Aorta (tissue), 5 donors: ENCODE measurements around the gene MFRP. TPM values are rescaled to one million over a fixed set of nuclear protein-coding genes. Genes with fewer than 3 reads are reported as not detected.

Experiments
- ATAC-seq: fragments of 200-7000 bp; cut with Tn5 transposase; one replicate; pipeline ENCODE4 v1.9.1; 2022; ENCODE audit warnings: moderate library complexity; ENCODE audit not compliant: low FRiP score
- DNase-seq, 2 donors: peaks; one replicate each; pipeline ENCODE4 v3.0.0-alpha.2; 2020
- H3K27ac ChIP-seq, 2 donors: one replicate each; pipeline ENCODE4 v1.5.1; 2013; ENCODE audit warnings: low read length in 2 of 2, mild to moderate bottlenecking in 2 of 2, moderate library complexity in 2 of 2, control low read depth in 1 of 2, inconsistent platforms in 1 of 2, low read depth in 1 of 2
- H3K27me3 ChIP-seq, 2 donors: one replicate each; pipeline ENCODE4 v1.6.1; 2013; ENCODE audit warnings: control low read depth in 1 of 2, low read length in 1 of 2, mild to moderate bottlenecking in 1 of 2, moderate library complexity in 1 of 2; ENCODE audit not compliant: insufficient read depth in 2 of 2, control insufficient read depth in 1 of 2
- H3K36me3 ChIP-seq, 2 donors: one replicate each; pipeline ENCODE4 v1.6.1; 2013; ENCODE audit warnings: control low read depth in 1 of 2, low read length in 1 of 2, mild to moderate bottlenecking in 1 of 2; ENCODE audit not compliant: insufficient read depth in 2 of 2, control insufficient read depth in 1 of 2
- H3K4me1 ChIP-seq, 2 donors: one replicate each; pipeline ENCODE4 v1.6.1; 2013; ENCODE audit warnings: low read length in 2 of 2, control low read depth in 1 of 2, mild to moderate bottlenecking in 1 of 2, moderate library complexity in 1 of 2; ENCODE audit not compliant: insufficient read depth in 2 of 2, control insufficient read depth in 1 of 2
- H3K4me3 ChIP-seq, 2 donors: one replicate each; pipeline ENCODE4 v1.5.1; 2013; ENCODE audit warnings: low read length in 2 of 2, control low read depth in 1 of 2, mild to moderate bottlenecking in 1 of 2
- H3K9me3 ChIP-seq: one replicate; pipeline ENCODE4 v1.6.1; 2013; ENCODE audit warnings: mild to moderate bottlenecking, low read length; ENCODE audit not compliant: control insufficient read depth
- WGBS, 2 donors: extraction: QIAGEN DNeasy Blood & Tissue Kit; methylation state at CpG; one replicate each; pipeline ENCODE4 v1.1.7; 2013; 5-methylcytosine and 5-hydroxymethylcytosine counted together
- intact Hi-C, 2 donors: fragments of 100-400 bp; cut with DNase I; formaldehyde crosslinking; loops; one replicate each; pipeline versions ENCODE4 v1.14.2 to v1.15.0; 2022
- polyA plus RNA-seq, 2 donors: library from polyadenylated mRNA; stranded (reverse); fragments of 200-250 nt; gene quantifications; one replicate each; pipeline ENCODE4 v1.2.3, GENCODE V29; 2013
- total RNA-seq, 2 donors: library from RNA; stranded (reverse); fragmentation: NEBNext Ultra II Directional; extraction: Animal tissue kit (Norgen Biotek cat#: 25700); gene quantifications; one replicate each; pipeline ENCODE4 v1.2.1, GENCODE V29; 2021
- donor health status: healthy with polysubstance abuse.
- donor health status: Bipolar disorder and iron deficiency.
- donor health status: DM: no; HTN: no; CAD: no.
- donor health status: DM: no; HTN: no; CAD: no.
- donor health status: DM: yes; HTN: yes; CAD: no.

The MFRP gene
- total and polyA plus RNA-seq, 4 donors = not detected

GRCh38 chr11:119369132-119369925 is 22.8 kb upstream of the MFRP start:
- H3K9me3 ChIP-seq = no peaks in the 10 kb centered on the region
- 84% methylated on average over 13 of the region's 13 CpGs for WGBS, 2 donors
- intact Hi-C loops = no loop called here

GRCh38 chr11:119368121-119369034 is 21.9 kb upstream of the MFRP start:
- no peaks in the 10 kb centered on the region for H3K27me3 ChIP-seq
- no peak overlapping the region for H3K4me3 ChIP-seq
- WGBS, 2 donors = 71 to 73% methylated on average over 17 of the region's 17 CpGs
- no peak for ATAC-seq
- H3K27ac ChIP-seq = no peak overlapping the region
- intact Hi-C loops = no loop called here
- no peaks in the 10 kb centered on the region for H3K36me3 ChIP-seq
- peak in 1 of 2 donors; percentile 73 for DNase-seq
- peaks cover 0 to 2% of the 10 kb centered on the region in 2 donors for H3K4me1 ChIP-seq
- no peaks in the 10 kb centered on the region for H3K9me3 ChIP-seq

More at GRCh38 chr11:119369132-119369925, 22.8 kb upstream of the MFRP start:
- ATAC-seq (no peak), DNase-seq (no peak)
- H3K27me3 ChIP-seq = no peaks in the 10 kb centered on the region
- H3K36me3 ChIP-seq = no peaks in the 10 kb centered on the region
- H3K4me1 ChIP-seq = peaks cover 0 to 2% of the 10 kb centered on the region in 2 donors
- H3K27ac ChIP-seq = no peak overlapping the region
- no peak overlapping the region for H3K4me3 ChIP-seq

DNA sequence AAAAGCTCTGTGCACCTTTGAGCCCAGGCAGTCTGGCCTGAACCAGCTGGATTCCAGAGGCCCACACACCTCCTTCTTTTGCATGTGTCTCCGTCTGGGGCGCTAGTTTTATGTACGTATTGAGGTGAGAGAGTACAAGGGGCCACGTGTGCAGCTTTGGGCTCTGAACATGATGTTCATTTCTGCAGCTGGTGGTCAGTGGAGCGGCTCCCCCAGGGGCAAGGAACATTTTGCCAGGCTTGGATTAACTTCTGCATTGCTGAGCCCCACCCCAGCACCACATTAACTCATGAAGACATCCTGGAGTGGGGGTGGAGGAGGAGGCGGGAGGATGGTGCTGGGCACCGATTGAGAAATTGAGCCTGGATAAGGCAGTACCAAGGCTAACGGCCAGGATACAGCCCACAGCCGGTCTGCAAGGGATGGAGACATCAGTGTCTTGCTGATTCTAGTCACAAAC is 21.2 kb upstream of the MFRP start:
- H3K4me1 ChIP-seq = peaks cover 0 to 2% of the 10 kb centered on the region in 2 donors
- no peaks in the 10 kb centered on the region for H3K27me3 ChIP-seq
- no peak overlapping the region for H3K27ac ChIP-seq
- no peaks in the 10 kb centered on the region for H3K36me3 ChIP-seq
- 86 to 87% methylated on average over 9 of the region's 9 CpGs for WGBS, 2 donors
- H3K4me3 ChIP-seq = no peak overlapping the region
- no peak for ATAC-seq
- no peaks in the 10 kb centered on the region for H3K9me3 ChIP-seq
- DNase-seq = peak in 1 of 2 donors; percentile 53
- intact Hi-C loops = no loop called here

GRCh38 chr11:119366690-119367620 is 20.4 kb upstream of the MFRP start:
- intact Hi-C loops = no loop called here
- H3K27ac ChIP-seq = no peak overlapping the region
- 88 to 90% methylated on average over 11 of the region's 11 CpGs for WGBS, 2 donors
- peaks cover 0 to 2% of the 10 kb centered on the region in 2 donors for H3K4me1 ChIP-seq
- H3K4me3 ChIP-seq = no peak overlapping the region
- no peaks in the 10 kb centered on the region for H3K27me3 ChIP-seq
- no peaks in the 10 kb centered on the region for H3K36me3 ChIP-seq
- ATAC-seq (no peak), DNase-seq (peak in 1 of 2 donors; percentile 51)
- no peaks in the 10 kb centered on the region for H3K9me3 ChIP-seq

DNA sequence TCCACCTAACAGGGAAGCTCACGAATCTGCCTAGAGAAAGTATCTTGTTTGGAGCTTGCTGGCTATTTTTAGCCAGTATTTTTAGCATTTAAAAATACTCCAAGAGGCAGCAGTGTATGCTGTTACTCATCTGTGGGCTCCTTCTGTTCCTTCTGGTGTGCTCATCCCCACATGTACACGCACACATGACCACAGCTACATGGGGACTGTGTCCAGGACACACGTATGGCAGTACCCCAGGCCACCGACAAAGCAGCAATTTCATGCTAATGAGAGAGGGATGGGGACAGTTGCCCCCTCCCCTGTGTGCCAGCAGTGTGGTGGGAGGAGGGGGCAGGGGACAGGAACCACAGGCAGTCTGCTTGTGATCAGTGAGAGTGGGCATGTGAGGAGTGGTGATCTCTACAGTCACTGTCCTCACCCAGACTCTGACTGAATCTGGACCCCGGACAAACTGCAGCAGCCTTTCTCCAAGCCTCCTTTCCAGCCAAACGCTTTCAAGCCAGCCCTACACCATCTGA is 18.6 kb upstream of the MFRP start:
- intact Hi-C loops = no loop called here
- no peaks in the 10 kb centered on the region for H3K27me3 ChIP-seq
- ATAC-seq = no peak

GRCh38 chr11:119363851-119364590 is 17.5 kb upstream of the MFRP start:
- H3K27ac ChIP-seq = no peak overlapping the region
- H3K36me3 ChIP-seq = no peaks in the 10 kb centered on the region
- intact Hi-C loops = no loop called here
- H3K9me3 ChIP-seq = no peaks in the 10 kb centered on the region
- H3K4me3 ChIP-seq = peak overlapping the region in 1 of 2 donors; percentile 28
- no peaks in the 10 kb centered on the region for H3K4me1 ChIP-seq
- H3K27me3 ChIP-seq = no peaks in the 10 kb centered on the region
- ATAC-seq (peak; percentile 71), DNase-seq (peak in 1 of 2 donors; percentile 89)
- WGBS, 2 donors = 4% methylated on average over 50 to 88 of the region's 88 CpGs

More for the DNA sequence above, 18.6 kb upstream of the MFRP start:
- no peak overlapping the region for H3K4me3 ChIP-seq
- no peaks in the 10 kb centered on the region for H3K4me1 ChIP-seq
- DNase-seq = no peak
- H3K27ac ChIP-seq = no peak overlapping the region
- 41 to 50% methylated on average over 6 of the region's 6 CpGs for WGBS, 2 donors
- no peaks in the 10 kb centered on the region for H3K9me3 ChIP-seq
- no peaks in the 10 kb centered on the region for H3K36me3 ChIP-seq

- H3K27me3 ChIP-seq = no peaks in the 10 kb centered on the region
- no peaks in the 10 kb centered on the region for H3K36me3 ChIP-seq
- intact Hi-C loops = no loop called here
- no peak overlapping the region for H3K27ac ChIP-seq
- no peak overlapping the region for H3K4me3 ChIP-seq
- no peak for DNase-seq
- WGBS, 2 donors = 55 to 58% methylated on average over 40 to 44 of the region's 44 CpGs
- ATAC-seq = no peak
- H3K4me1 ChIP-seq = no peaks in the 10 kb centered on the region
- no peaks in the 10 kb centered on the region for H3K9me3 ChIP-seq
These were observed 16.8 kb upstream of the MFRP start for GRCh38 chr11:119363081-119363850.
